Medulla oblongata (tissue), 1 donor: ENCODE results near the gene MED15.
A peak's percentile ranks its signal among the peaks of the same experiment; 100 is the strongest.
"Not testable (repeated sequence)": the region's sequence is repeated elsewhere in the genome, so short reads cannot be mapped to it uniquely, and the experiment has no call there.

Experiments
- DNase-seq: peaks from one replicate; pipeline ENCODE4 v3.0.0-alpha.2; 2015; ENCODE audit errors: extremely low spot score

MED15 gene, protein sequence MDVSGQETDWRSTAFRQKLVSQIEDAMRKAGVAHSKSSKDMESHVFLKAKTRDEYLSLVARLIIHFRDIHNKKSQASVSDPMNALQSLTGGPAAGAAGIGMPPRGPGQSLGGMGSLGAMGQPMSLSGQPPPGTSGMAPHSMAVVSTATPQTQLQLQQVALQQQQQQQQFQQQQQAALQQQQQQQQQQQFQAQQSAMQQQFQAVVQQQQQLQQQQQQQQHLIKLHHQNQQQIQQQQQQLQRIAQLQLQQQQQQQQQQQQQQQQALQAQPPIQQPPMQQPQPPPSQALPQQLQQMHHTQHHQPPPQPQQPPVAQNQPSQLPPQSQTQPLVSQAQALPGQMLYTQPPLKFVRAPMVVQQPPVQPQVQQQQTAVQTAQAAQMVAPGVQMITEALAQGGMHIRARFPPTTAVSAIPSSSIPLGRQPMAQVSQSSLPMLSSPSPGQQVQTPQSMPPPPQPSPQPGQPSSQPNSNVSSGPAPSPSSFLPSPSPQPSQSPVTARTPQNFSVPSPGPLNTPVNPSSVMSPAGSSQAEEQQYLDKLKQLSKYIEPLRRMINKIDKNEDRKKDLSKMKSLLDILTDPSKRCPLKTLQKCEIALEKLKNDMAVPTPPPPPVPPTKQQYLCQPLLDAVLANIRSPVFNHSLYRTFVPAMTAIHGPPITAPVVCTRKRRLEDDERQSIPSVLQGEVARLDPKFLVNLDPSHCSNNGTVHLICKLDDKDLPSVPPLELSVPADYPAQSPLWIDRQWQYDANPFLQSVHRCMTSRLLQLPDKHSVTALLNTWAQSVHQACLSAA

DNA sequence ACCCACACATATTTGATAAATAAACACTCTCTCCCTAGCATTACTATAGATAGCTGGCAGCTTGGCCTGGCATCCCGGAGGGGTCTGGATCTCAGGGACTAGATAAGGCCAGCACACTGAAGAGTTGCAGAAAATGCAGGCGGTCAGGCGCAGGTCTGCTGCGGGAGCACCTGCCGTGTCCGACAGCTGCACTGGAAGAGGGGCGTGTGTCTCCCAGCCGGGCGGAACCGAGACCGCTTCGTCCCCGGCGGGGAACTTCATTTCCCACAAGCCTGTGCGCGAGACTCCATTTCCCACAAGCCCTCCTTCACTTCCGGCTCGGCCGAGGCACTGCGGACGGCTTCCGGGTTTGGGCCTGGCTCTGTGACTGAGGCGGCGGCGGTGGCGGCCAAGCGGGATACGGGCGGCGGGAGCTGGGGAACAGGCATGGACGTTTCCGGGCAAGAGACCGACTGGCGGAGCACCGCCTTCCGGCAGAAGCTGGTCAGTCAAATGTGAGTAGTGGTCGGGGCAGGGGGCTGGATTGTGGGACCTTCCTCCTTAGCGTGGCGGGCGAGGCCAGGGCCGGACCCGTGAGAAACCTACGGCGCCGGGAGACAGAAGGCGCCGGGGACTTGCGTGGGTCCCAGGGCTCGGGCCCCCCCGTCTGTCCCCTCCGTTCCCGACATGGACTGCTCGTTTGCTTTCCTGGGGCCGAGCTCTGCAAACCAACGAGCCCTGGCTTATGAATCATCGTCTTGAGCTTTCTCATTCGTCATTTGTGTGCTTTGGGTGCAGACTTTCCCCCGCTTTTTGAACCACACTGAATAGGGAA is at the start of gene MED15:
Gene MED15, plus strand, starts transcription at position 358 of the 814 bp plus-strand sequence. Its CDS starts 69 bp downstream, at position 427.
- peak; percentile 94 for DNase-seq

DNA sequence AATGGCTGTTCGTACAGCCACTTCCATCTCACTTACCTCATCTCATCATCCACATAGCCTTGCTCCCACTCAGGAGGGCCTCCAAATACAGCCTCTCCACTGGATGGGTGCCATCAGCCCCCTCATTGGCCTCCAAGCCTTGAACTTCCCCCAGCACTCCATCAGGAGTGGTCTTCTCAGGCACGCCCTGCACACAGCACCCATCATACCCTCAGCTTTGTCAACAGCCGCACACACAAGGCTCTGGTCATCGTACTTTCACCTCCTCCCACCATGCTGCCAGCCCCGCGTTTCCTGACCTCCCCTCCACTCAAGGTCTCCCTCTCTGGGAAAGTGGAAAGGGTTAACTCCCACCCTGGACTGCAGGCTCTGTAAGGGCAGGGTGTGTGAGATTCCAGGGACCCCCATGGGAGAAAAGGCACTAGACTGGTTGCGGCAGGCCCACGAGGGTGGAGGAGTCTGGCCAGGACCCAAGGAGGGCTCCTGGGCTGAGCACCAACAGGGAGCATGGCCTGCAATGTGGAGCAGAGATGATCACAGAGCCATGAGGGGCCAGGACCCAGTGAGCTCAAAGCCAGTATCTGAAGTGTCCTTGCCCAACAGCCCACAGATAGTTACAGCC is 48.8 kb upstream of the MED15 start:
- no peak for DNase-seq

DNA sequence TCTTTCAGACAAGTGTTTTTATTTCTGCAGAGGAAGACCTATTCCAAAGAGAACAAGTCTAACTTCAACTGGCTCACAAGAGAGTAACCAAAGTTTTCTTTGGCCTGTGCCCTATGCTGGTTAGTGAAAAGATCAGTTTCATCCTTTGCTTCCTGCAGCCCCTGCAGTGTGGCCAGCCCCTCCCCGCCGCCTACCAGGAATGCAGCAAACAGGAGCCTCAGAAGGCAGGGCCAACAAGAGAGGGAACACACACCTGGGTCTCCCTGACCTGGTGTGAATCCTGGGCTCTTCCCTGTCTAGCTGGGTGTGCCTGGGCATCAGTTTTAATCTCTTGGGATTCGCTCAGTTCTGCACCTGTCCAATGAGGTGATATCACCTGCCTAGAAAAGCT is 48.3 kb upstream of the MED15 start:
- no peak for DNase-seq

DNA sequence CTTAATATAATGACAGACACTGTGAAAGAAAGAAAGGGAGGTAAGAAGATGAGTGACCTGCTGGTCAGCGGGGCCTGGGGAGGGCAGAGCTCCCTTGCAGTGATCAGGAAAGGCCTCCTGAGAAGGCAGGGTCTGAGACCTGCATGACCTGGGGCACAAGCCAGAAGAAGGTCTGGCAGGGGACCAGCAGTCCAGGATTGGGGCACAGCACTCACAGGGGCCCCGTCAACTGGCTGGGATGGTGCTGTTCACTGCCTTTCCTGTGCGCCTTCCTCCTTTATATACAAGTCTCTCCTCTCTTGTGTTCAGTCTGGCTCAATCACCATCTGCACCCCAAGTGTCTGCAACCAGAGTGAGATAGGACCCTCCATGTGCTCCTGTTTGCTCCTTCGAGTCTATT is 47.5 kb upstream of the MED15 start:
- DNase-seq: no peak

DNA sequence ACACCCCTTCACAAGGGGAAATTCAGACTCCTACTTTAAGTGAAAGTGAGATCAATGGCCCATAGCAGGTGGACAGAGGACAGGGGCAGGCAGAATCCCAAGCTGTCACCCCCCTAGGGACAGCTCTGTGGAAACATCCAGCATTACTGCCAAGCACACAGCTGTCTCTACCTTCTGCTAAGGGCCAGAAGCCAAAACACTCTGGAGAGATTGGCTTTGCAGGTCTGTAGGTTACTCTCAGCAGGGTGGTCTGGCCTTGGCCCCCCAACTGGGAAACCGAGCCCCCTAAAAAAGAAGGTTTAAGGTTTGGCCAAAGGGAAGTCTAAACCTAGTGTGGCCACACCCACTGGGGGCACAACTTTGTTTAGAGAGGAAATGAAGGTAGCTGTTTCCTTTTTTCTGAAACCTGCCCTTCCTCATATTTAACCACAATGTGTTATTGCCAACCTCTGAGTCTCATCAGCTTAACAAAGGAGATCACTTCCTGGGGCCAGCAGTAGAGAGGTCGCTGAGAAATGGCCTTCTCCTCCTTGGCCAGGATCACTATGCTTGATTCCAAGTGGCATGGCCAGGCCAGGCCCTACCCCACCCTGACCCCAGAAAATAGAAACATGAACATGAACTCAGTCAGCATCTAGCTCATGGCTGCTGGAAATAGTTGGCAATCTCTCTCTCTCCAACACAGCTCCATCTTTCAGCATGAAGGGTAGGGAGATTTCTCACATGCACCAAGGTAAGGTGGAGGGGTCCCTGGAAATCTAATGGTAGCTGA is 43.9 kb upstream of the MED15 start:
- DNase-seq: no peak

DNA sequence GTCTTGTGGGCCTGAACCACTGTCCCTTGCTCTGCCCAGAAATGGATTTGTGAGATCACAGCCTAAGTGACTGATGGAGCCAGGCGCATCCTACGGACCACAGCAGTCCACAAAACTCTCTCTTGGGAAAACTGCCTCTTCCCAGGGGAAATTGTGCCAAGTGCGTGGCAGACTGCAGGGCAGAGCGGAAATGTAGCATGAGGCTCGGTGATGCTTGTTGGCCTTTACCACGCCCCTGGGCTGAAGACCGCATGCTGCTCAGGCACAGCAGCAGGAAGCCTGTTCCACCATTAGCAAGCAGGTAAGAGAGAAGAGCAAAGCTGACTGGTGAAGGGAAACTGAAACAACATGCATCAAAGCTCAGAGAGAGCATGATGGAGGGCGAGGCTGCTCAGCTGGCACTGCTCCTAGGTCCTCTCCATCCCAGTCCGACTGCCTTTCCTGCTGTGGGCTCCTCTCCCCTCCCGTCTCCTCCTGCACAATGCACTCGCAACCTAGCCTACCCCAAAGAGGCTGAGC is 43.3 kb upstream of the MED15 start:
- DNase-seq: no peak

DNA sequence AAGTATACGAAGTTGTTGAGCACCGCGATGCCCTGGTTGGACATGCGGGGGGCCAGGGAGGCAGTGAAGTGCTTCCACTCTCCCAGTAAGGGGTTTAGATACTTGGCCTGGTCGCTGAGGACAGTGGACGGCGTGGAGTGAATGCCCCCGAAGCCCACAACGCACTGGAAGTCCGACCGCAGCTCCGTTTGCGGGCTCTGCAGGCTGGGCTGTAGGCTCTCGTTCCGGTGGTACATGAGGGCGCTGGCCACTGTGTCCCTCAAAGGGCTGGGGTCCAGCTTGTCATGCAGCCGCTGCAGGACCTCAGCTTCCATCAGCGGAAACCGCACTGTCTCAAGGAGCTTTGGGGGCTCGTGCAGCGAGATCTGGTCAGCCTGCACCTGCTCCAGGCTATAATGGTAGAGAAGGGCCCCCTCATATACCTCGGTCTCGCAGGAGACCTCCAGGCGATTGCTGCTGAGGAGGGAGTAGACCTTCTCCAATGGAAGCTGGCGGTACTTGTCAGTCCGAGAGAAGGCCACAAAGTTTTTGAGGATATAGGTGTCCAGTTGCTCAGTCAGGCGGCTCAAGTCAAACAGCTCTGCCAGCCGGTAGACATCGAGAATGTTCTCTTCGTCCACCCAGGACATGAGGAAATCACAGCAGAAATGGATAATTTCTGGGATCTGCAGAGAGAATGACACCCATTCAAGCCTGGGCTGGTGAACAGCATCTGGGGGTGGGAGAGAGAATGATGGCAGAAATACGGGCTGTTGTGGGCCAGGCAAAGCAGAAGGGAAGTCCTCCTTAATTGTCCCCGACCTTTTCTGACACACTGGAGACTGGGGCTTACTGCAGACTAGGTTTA is 42.3 kb upstream of the MED15 start:
- no peak for DNase-seq

DNA sequence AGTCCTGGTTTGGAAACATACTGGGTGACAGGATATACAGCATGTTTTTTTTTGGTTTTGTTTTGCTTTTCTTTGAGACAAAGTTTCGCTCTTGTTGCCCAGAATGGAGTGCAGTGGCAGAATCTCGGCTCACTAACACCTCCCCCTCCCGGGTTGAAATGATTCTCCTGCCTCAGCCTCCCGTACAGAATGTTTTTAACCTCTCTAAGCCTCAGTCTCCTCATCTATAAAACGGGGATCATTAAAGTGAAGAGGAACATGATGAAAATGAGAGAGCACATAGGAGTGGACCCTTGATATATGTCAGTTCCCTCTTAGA is 41.7 kb upstream of the MED15 start:
- no peak for DNase-seq

DNA sequence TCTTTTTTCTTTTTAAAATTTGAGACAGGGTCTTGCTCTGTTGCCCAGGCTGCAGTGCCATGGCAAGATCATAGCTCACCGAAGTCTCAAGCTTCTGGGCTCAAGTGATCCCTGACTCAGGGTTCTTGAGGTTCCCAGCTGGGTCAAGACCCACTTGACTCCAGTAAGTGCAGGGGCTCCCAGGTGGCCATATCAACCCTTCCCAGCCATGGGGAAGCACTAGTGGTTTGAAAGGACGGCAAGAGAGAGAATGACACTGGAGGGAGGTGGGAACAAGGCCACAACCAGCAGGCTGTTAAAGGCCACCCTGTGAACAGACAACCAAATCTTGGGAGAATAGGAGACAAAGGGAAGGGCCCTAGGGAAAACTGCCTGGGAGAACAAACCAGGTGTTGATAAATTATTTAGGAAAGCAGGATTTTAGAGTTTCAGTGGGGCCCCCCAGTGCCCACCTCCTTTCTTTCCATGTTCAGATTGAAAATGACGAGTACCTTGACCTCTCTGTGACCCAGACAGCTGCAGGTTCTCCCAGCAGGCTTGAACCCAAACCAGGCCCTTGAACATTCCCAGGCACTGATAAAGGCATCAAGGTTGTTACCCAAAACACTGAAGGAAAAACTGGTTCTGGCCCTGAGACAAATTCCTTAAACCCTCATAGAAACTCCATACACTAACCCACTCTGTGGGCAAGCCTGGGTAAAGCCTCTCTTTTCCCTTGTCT is 40.6 kb upstream of the MED15 start:
- DNase-seq: no peak

DNA sequence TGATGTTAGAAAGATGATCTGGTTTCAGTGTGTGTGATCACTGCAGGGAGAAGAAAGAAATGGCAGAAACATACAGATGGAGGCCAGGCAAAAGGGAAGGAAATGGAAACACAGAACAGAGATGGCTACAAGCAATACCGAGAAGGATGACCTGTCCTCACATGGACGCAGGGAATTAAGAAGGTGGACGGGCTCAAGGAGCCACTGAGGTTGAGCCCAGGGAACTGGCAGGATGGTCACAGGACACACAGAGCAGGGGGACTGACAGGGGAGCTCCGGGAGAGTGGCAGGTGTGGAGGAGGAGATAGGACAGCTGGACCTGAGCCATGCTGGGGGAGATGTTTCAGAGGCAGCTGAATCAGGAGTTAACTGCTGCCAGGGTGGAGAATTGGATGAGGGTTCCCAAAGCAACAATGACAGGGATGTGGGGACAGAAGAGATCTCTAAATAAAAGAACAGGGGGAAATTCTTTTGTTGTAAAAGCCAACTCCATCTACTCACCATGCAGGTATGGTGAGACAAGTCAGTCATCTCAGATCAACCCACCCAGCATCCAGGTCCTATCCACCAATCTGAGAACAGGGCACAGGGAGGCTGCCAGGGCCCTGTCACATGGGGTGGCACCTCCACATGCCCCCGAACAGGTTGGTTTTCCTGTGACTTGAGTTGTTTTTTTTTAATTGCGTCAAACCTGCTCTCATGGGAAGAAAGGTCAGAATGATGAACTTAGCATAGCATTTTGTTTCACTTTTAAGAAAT is 38.1 kb upstream of the MED15 start:
- no peak for DNase-seq

DNA sequence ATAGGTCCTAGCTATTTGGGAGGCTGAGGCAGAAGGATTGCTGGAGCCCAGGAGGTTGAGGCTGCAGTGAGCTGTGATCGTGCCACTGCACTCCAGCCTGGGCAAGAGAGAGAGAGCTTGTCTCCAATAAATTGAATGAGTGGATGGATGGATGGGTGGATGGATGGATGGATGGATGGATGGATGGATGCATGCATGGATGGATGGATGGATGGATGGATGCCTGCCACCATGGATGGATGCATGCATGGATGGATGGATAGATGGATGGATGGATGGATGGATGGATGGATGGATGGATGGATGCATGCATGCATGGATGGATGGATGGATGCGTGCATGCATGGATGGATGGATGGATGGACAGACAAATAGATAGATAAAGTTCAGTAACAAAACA is 36.9 kb upstream of the MED15 start:
- DNase-seq: not testable (repeated sequence)

DNA sequence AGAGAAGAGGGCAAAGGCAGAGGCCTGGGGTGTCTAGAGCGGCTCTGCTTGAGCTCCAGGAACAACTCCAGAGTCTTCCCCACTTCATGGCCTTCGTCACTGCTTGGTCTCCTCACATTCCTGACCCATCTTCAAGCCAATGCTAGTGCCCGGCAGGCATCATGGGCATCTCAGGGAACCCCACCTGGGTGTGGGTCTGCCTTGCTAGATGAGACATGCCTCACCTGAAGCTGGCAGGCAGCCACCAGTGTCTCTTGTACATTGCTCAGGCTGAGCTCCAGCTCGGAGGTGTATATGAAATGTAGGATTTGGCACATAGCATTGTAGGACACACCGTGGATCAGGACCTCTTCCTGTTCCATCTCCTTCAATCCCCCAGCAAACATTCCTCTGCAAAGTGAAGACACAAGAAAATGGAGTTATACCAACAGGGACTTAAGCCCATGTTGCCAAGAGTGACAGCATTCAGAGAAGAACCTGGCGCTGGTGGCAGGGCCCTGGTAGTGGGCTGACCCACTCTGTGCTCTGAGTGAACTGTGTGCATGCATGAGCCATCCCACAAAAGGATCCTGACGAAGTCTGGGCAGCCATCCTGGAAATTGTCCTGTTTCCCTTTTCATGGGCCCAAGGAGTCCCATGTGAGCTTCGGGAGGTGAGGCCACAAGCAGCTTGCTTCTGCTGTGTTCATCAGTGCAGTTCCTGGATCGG is 36.1 kb upstream of the MED15 start:
- peak; percentile 44 for DNase-seq

DNA sequence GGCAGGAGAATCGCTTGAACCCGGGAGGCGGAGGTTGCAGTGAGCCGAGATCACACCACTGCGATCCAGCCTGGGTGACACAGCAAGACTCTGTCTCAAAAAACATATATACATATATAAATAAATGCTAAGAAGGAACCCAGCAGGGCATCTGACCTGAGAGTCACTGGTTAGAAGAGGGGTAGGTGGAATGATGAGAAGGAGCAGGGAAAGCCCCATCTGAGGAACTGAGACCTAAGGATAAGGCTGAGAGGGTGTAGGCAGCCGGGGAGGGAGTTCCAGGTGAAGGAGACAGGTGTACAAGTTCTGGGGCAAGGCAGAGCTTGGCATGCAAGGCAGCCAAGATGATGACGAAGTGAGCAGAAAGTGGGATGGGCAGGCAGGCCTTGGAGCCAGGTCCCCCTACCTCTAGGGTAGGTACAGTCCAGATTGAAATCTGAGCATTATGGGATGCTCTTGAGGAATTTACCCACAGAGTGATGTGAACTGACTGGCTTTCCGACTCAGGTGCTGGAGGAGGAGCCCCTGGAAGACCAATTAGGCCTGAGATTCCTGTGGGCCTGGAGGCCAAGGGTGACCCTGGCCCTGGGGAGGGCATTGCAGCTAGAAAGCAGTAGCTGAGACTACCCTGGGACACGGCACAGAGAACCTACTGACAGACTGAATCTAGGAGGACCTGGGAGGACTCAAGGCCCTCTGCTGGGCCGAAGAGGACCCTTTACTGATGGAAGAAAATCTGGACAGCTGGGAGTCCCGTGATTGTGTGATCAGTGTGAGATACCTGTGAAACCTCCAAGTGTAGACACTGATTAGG is 34.6 kb upstream of the MED15 start:
- DNase-seq: no peak

DNA sequence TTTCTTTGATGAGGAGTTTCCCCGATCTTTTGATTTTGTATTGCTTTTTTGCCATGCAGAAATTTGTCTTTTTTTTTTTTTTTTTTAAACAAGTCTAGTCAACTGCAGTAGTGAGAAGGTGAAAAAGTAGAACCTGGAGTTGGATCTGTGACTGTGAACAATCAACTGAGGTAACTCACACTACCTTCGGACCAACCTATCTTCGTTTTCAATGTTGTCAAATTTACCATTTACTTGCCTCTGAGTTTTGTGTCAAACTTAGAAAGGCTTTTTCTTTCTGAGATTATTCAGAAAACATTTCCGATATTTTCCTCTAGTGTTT is 32.3 kb upstream of the MED15 start:
- DNase-seq: no peak

DNA sequence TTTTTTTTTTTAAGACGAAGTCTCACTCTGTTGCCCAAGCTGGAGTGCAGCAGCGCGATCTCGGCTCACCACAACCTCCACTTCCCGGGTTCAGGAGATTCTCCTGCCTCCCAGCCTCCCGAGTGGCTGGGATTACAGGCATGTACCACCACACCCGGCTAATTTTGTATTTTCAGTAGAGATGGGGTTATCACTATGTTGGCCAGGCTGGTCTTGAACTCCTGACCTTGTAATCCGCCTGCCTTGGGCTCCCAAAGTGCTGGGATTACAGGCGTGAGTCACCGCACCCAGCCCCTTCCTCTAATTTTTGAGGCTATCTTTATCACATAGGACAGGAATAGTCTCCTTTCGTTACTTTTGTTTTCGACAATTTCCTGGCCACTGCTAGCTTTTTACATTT is 31.8 kb upstream of the MED15 start:
- not testable (repeated sequence) for DNase-seq

DNA sequence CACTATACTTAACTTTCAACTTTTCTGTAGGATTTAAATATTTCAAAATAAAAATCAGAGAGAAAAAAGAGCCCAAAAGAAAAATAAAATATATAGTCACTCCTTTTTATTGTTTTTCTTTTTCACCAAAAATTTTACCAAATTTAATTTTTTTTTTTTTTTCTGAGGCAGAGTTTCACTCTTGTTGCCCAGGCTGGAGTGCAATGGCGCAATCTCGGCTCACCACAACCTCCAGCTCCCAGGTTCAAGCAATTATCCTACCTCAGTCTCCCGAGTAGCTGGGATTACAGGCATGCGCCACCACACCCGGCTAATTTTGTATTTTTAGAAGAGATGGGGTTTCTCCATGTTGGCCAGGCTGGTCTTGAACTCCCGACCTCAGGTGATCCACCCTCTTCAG is 29.4 kb upstream of the MED15 start:
- not testable (repeated sequence) for DNase-seq

DNA sequence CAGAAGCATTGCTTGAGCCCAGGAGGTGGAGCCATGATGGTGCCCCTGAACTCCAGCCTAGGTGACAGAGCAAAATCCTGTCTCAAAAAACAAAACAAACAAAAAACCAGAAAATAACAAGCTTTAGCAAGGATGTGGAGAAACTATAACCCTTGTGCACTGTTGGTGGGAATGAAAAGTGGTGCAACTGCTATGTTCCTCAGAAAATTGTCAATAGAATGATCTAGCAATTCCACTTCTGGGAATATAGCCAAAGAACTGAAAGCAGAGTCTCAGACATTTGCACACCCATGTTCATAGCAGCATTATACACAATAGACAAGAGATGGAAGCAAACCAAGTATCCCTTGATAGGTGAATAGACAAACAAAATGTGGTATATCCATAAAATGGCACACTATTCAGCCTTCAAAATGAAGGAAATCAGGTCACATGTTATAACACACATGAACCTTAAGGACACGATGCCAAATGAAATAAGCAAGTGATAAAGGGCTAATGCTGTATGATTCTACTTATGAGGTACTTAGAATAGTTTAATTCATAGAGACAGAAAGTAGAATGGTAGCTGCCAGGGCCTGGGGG is 27.7 kb upstream of the MED15 start:
- no peak for DNase-seq
